GM18502 (cell line): ENCODE data around the gene TAF15.

Experiments used
- ATAC-seq: cut with Tn5 transposase; IDR thresholded peaks from one replicate; pipeline ENCODE4 v1.9.1; 2021; ENCODE audit warnings: mild to moderate bottlenecking; ENCODE audit not compliant: unreplicated experiment, poor library complexity

The TAF15 gene

GRCh38 chr17:35866341-35866950 is 57.2 kb downstream of the TAF15 start:
- ATAC-seq = no peak

- no peak for ATAC-seq
Observed at GRCh38 chr17:35867574-35867973, 58.3 kb downstream of the TAF15 start.

- no peak for ATAC-seq
Observed at GRCh38 chr17:35868737-35869136, 59.5 kb downstream of the TAF15 start, which contains the start of gene HEATR9. Gene HEATR9 (minus strand): TSS chr17:35868891. CDS start chr17:35868742, 149 bp downstream.

DNA sequence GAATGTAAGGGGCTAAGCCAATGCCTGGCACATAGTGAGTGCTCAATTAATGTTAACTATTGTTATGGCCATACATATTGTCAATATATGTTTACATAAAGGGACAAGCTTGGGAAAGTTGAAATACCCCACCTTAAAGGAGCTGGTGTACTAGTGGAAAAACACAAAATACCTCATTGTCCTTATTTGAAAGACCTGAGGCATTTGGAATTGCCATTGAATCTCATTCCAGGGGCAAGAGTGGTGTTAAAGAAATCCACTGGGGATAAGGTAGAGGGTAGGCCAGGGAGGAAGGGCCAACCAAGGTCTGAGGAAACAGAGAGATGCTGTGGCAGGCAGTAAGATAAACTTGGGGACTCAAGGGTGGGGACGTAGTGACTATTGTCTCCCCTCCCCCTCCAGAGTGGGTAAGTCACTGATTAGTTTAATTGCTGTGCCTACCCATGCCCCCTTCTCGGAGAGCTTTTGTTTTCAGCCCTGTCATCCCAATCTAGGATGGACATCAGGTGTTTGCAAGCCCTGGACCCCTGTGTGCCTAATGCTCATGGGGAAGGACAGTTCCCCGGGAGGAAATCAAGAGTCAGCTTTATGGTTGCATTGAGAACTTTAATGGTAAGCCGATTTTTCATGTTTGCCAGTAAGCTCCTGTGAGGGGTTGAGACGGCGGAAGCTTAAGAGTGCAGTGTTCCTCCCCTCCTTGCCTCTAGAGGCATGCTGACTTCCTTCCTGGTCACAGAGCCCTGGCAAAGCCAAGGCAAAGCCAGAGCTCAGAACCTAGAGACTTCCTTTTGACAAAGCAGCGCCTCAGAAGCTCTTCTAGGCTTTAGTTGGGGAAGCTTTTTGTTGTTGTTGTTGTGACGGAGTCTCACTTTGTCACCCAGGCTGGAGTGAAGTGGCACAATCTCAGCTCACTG is 61.9 kb downstream of the TAF15 start:
- ATAC-seq = no peak

GRCh38 chr17:35872196-35872980 is 63.1 kb downstream of the TAF15 start:
- no peak for ATAC-seq

DNA sequence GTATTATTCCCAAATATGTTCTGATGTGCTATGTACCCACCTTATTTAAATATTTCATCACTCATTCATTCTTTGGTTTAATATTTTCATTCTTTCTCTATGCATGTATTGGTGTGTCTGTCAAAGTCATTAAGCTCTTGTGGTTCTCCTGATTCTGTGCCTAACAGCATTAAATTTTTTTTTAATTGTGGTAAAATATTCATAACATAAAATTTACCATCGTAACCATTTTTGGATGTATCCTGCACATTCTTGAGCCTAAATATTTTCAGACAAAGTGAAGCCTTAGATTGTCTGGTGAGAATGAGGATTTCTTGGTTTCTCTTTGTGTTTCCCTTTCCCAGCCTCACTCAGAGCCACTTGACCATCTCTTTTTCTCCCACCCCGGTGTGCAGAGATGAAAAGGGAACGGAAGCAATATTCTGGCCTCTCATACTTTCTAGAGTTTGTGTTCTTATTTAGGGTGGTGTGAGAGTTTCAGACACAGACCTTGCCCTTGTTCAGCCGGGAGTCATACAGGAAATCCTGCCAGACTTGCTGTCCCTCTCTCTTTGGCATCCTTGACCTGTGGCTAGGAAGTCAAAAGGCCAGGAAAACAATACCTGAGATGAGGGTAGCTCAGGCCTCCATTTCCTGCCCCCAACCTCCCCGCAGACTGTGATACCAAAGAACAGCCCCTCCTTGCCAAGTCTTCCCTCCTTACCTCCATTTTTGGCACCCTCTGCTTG is 66.0 kb downstream of the TAF15 start:
- ATAC-seq = no peak

DNA sequence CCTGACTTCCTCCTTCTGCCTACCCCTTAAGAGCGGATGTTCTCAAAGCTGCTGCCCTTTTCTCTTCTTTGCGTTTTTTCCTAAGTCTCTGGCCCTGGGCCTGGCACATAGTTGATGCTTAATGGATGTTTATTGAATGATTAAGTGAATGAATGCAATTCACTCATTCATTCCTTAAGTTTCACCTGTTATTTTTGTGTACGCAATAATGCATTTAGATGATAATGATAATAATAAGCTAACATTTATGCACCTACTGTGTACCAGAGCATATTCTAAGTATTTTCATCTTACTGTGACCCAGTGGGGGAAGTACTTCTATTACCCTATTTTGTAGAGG is 66.5 kb downstream of the TAF15 start:
- no peak for ATAC-seq

DNA sequence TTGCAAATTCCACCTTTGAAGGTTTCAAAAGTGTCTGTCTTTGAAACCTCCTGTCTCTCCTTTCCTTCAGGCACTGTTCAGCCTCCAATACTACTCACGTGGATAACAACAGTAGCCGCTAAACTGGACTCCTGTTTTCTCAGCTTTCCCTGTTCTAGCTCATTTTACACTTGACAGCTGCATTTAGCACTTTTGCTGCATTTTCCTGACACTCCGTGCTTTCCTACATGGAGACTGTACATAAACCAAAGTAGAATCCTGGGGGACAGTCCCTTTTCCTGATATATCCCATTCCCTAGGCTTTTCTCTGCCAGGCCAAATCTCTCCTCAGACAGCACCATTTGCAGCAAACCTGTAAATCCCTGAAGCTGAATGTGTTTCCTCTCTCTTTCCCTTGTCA is 67.2 kb downstream of the TAF15 start:
- no peak for ATAC-seq

- no peak for ATAC-seq
Observed at GRCh38 chr17:35877345-35878029, 68.2 kb downstream of the TAF15 start.

GRCh38 chr17:35878361-35878760 is 69.1 kb downstream of the TAF15 start:
- no peak for ATAC-seq

GRCh38 chr17:35879773-35880654 is 70.7 kb downstream of the TAF15 start, which contains the start of gene CCL5:
Gene CCL5 (minus strand): TSS chr17:35880360.
- peak; percentile 91 for ATAC-seq

- ATAC-seq = no peak
Observed at GRCh38 chr17:35889241-35889640, 80.0 kb downstream of the TAF15 start.

- no peak for ATAC-seq
Observed at GRCh38 chr17:35889818-35890773, 80.8 kb downstream of the TAF15 start.

GRCh38 chr17:35890774-35891155 is 81.5 kb downstream of the TAF15 start:
- ATAC-seq = no peak

DNA sequence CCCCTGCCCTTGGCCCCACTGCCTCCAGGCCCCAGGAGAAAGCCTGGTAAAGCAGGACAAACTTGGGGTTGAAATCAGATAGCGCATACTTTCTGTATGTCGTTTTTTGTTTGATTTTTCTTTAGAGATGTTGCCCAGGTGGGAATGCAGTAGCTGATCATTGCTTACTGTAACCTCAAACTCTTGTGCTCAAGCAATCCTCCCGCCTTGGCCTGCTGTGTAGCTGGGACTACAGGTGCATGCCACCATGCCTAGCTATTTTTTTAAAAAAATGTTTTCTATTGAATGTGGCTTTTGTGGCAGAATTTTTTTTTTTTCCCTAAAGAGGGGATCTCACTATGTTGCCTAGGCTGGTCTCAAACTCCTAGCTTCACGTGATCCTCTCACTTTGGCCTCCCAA is 82.0 kb downstream of the TAF15 start:
- no peak for ATAC-seq

GRCh38 chr17:35892091-35893035 is 83.1 kb downstream of the TAF15 start:
- ATAC-seq = no peak

DNA sequence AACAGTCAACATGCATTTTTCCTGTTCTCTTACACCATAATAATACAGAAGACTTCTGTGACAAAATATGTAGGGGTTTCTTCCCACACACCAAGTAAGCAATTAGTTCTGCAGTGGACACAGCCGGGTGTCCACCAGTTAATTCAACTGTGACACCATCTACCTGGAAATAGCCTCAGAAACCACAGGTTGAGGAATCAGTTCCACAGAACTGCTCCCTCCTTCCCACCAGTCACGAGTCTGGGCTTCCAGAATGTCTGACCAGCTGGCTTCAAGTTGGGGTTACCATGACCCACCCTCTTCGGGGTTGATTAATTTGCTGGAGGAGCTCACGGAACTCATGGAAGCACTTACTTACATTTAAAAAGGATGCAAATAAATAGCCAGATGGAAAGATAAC is 84.5 kb downstream of the TAF15 start:
- ATAC-seq = no peak
